HL-60/S4 treated with phorbol 12-myristate 13-acetate at 8.2 ng/mL for 4 days and 3 days (cell line): Measurements from ENCODE around the gene ITPR1.

Experiments
- in situ Hi-C: fragments of 300-500 bp; cut with MboI; formaldehyde crosslinking; loops from 2 replicates; pipeline ENCODE4 v1.15.0; 2022; ENCODE audit warnings: low sequenced_read_pairs

The ITPR1 gene

GRCh38 chr3:4666071-4666470, 172.9 kb downstream of the ITPR1 start:
- in situ Hi-C loops = no loop called here

- in situ Hi-C loops = no loop called here
These were observed 177.2 kb downstream of the ITPR1 start for GRCh38 chr3:4670352-4670751.

DNA sequence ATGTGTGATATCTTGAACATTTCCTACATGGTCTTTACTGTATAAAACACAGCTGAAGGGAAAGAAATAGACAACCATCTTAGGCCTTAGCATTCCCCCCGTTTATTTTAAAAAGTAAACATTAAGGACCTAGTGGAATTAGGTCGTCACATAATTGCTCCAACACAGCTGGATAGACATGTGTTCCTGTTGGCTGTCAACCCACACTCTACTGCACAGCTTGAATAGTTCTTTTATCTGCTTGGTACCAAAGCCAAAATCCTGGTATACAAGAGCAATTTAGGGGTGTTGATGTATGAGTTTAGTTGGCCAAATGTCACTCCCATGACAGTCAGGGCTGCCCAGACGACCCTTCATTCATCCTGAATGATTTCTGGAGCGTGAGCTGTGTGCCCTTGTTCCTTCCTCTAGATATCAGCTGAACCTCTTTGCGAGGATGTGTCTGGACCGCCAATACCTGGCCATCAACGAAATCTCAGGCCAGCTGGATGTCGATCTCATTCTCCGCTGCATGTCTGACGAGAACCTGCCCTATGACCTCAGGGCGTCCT, 179.7 kb downstream of the ITPR1 start:
- in situ Hi-C loops = no loop called here

DNA sequence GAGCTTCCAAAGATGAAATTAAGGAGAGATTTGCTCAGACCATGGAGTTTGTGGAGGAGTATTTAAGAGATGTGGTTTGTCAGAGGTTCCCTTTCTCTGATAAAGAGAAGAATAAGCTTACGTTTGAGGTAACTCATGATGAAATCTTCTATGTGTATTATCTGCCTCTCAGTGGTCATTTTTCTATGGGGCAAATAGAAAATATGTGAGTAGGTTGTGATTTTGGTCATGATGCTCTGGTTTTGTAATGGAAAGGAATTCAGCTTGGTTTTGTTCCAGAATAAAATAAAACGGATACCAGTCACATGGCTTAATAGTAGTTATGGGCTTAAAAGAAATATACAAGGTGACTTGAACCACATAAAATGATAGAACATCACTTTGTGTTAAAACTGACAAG, 181.1 kb downstream of the ITPR1 start:
- in situ Hi-C loops = no loop called here

GRCh38 chr3:4675704-4676103, 182.6 kb downstream of the ITPR1 start:
- in situ Hi-C loops = no loop called here

DNA sequence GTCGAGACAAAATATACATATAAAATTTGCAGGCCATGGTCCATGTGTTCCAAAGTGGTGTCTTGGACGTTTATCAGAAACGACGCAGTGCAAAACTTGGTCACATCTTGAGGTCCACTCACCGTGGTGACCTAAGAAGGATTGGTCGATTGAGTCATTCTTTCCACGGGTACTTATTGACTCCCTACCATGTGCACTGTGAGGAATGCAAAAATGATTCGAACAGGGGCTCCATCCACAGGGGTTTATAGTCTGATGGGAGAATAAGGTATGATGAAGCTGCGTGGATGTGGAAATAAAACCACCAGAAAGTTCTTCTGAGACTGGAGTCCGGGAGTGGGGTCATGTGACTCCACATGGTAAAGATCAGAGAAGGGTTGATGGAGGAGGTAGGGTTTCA, 185.2 kb downstream of the ITPR1 start:
- in situ Hi-C loops = no loop called here

DNA sequence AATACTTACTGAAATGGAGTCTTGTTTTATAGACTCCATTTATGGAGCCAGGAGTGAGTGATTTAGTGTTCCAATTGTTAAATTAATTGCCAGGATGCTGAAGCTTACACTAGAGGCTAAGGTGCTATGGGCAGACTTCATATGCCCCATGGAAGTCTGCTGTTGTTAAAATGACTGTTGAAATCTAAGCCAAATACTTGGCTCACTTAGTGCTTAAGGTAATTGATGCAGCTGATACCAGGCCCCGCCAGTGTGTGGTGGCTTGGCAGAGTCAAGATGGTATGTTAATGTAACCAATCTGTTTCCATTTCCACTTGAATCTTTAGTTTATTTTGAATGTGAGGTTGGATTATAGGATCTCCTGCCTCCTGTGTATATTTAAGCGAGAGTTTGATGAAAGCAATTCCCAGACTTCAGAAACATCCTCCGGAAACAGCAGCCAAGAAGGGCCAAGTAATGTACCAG, 187.1 kb downstream of the ITPR1 start:
- in situ Hi-C loops = no loop called here

DNA sequence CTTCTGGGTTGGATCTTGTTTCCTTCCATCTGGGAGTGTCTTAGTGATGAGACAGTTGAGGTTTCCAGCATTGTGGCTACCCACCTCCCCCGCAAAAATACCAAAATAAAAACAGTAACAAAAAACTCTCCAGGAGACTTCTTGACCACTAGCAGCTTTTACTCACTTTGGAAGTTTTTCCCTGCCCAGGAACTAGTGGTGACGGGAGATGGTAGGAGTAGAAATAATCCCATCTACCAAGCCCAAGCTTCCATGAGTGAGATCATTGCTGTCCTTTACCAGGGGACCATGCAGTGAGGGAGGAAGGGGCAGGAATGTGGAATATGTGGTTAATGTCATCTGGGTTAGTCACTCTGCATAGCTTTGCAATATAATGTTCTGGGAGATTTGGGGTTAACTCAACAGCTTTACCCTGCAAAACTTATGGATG, 187.7 kb downstream of the ITPR1 start:
- in situ Hi-C loops = no loop called here

DNA sequence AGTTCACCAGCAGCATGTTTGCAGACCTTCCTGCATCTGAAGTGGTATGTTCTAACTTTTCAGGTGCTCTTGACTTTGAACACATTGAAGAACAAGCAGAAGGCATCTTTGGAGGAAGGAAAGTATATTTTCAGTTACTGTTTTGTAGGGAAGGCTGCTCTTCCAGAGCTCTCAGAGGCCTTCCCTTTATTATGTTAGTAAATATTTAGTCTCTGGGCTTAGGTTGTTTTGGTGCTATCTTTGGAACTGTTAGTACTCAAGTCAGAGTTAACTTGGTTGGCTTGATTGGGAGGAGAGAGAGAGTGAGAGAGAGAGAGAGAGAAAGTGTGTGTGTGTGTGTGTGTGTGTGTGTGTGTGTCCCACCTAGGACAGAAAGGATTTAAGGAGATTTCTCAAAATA, 188.2 kb downstream of the ITPR1 start:
- in situ Hi-C loops = no loop called here

DNA sequence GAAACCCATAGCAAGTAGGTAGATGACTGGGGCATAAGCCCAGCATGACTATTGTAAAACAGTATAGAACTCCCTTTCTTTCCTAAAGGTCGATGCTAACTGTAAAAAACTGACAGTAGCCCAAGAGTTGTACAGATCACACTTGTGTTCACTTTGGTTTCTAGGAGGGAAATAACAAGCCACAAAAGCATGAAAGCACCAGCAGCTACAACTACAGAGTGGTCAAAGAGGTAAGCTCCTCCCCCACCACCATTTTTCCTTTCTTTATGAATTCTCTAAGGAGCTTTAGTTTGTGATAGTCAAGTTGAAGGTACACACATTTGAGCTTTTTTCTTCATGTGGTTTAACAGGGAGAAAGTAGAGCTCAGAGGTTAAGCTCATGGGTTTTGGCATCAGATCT, 191.0 kb downstream of the ITPR1 start:
- in situ Hi-C loops = no loop called here

DNA sequence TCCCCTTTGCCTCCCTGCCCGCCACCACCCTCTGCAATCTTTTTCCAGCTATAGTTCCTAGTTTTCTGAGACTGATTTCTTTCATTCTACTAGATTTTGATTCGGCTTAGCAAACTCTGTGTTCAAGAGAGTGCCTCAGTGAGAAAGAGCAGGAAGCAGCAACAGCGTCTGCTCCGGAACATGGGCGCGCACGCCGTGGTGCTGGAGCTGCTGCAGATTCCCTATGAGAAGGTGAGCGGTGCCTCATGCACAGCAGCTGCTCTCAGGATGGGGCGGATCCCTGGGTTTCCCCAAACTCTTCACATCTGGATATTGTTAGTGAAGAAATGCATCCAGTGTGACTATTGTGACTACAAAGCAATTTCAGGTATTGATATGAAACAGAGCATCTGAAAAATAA, 191.8 kb downstream of the ITPR1 start:
- in situ Hi-C loops = no loop called here

- in situ Hi-C loops = no loop called here
These were observed 192.7 kb downstream of the ITPR1 start for GRCh38 chr3:4685673-4686345.

- in situ Hi-C loops = no loop called here
These were observed 193.5 kb downstream of the ITPR1 start for GRCh38 chr3:4686619-4687018.

GRCh38 chr3:4687167-4687566, 194.0 kb downstream of the ITPR1 start:
- in situ Hi-C loops = no loop called here

GRCh38 chr3:4687596-4687995, 194.4 kb downstream of the ITPR1 start:
- in situ Hi-C loops = no loop called here

DNA sequence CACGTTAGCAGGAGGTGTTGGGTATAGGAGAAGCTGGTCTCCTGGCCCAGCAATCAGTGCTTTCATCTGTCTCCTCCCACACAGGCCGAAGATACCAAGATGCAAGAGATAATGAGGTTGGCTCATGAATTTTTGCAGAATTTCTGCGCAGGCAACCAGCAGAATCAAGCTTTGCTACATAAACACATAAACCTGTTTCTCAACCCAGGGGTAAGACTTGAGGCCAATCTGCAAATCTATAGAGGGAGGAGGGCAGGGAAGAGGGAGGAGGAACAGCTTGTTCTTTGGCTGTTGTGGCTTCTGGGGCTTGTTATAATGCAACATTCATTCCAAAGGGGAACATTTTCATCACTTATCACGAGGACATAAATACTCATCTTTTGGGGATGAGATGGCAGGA, 195.3 kb downstream of the ITPR1 start:
- in situ Hi-C loops = no loop called here

DNA sequence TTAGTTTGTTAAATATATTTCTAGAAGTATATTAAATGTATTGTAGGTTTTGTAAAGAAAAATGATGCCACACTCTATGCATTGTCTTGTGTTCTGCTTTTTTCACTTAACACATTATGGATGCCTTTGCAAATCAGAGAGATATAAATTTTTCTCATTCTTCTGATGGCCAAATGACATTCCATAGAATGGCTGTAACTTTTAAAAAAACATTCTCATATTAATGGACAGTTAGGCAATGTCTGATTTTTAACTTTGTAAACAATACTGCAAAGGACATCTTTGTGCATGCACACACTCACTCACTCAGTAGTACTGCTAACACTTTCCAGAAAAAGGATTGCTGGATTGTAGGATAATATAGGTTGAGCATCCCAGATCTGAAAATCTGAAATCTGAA, 195.9 kb downstream of the ITPR1 start:
- in situ Hi-C loops = no loop called here

DNA sequence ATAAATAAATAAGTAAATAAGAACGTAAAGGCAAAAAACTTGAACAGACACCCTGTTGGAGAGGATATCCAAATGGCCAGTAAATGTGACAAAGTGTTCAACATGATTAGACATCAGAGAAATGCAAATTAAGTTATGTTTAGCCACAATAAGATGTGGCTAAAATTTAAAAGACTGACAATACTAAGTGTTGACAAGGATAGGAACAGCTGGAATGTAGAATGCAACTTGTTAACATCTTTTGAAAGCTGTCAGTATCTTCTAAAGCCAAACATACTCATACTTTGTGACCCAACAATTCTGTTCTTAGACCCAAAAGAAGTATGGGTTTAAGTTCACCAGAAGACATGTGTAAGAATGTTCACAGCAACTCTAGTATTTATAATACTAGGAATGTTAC, 197.1 kb downstream of the ITPR1 start:
- in situ Hi-C loops = no loop called here

- in situ Hi-C loops = no loop called here
These were observed 200.5 kb downstream of the ITPR1 start for GRCh38 chr3:4693620-4694019.

DNA sequence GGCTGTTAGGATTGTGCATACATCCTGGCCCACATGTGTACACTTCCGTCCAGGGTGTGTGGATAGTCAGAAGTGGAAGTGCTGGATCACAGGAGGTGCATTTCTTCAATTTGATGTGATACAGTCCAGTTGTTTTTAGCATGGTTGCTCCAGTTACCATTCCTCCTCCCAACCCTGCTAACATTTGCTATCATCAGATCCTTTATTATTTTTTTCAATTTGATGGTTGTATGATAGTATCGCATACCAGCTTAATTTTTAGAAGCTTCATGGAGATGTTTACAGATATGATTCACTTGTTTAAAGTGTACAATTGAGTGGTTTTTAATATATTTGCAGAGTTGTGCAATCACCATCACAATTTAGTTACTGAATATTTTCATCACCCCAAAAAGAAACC, 202.7 kb downstream of the ITPR1 start:
- in situ Hi-C loops = no loop called here

- in situ Hi-C loops = no loop called here
These were observed 203.1 kb downstream of the ITPR1 start for GRCh38 chr3:4696266-4696665.

DNA sequence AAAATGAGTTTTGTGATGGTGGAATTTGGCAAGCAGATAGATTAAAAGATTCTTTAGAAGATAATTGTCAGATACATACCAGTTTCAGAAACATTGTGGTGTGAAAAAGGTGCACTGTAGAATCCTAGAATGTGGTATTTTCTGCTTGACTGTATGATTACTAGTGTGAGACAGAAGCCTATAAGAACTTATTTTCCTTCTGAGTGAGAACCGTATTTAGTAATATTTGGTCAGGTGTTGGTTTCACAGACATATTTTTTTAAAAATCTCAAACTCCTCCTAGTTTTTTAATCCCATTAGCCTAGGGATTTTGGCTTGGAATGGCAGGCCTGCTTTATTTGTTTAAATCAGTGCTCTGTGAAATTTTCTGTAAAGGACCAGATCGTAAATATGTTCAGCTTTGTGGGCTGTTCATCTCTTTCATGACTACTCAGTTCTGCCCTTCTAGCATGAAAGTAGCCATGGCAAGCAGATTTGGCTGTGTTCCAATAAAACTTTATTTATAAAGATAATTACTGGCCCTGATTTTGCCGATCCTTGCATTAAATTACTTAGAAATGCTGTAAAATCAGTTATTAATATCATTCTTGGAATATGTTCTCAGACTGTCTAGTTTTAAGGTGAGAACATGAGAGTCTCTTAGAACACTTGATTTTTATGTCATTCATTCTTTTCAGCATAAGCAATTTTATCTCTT, 205.1 kb downstream of the ITPR1 start:
- in situ Hi-C loops = no loop called here
